Neuron (in vitro differentiated cells): Measurements from ENCODE around the gene EPHB2.
"Not testable (repeated sequence)": the region's sequence is repeated elsewhere in the genome, so short reads cannot be mapped to it uniquely, and the experiment has no call there.

ENCODE experiments used
- H2AFZ ChIP-seq: one replicate; pipeline ENCODE4 v1.6.1; 2013; ENCODE audit warnings: low read depth, mild to moderate bottlenecking, inconsistent platforms, low read length, moderate library complexity
- H3K27me3 ChIP-seq: one replicate; pipeline ENCODE4 v1.6.1; 2013; ENCODE audit warnings: low read length; ENCODE audit not compliant: insufficient read depth
- H3K36me3 ChIP-seq: one replicate; pipeline ENCODE4 v1.6.1; 2013; ENCODE audit warnings: low read length; ENCODE audit not compliant: insufficient read depth
- H3K4me1 ChIP-seq: one replicate; pipeline ENCODE4 v1.6.1; 2013; ENCODE audit warnings: low read length; ENCODE audit not compliant: insufficient read depth
- H3K4me3 ChIP-seq: 2 replicates; pipeline ENCODE4 v1.5.1; 2013; ENCODE audit warnings: mild to moderate bottlenecking, low read length, moderate library complexity
- H3K9me3 ChIP-seq: one replicate; pipeline ENCODE4 v1.6.1; 2013; ENCODE audit warnings: low read length

EPHB2 gene

DNA sequence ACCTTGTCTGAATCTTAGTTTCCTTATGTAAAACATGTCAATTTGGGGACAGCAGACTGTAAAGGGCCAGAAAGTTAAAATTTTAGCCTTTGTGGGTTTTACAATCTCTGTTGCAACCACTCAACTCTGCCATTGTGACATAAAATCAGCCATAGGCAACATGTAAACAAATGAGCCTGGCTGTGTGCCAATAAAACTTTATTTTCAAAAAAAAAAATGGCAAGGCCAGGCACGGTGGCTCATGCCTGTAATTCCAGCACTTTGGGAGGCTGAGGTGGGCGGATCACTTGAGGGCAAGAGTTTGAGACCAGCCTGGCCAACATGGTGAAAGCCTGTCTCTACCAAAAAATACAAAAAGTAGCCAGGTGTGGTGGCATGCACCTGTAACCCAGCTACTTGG, 123.8 kb downstream of the EPHB2 start:
- H3K4me1 ChIP-seq: peaks cover 33% of the 10 kb centered on the region
- H3K36me3 ChIP-seq, H3K4me3 ChIP-seq, H3K27me3 ChIP-seq, H2AFZ ChIP-seq, H3K9me3 ChIP-seq: not testable (repeated sequence)

DNA sequence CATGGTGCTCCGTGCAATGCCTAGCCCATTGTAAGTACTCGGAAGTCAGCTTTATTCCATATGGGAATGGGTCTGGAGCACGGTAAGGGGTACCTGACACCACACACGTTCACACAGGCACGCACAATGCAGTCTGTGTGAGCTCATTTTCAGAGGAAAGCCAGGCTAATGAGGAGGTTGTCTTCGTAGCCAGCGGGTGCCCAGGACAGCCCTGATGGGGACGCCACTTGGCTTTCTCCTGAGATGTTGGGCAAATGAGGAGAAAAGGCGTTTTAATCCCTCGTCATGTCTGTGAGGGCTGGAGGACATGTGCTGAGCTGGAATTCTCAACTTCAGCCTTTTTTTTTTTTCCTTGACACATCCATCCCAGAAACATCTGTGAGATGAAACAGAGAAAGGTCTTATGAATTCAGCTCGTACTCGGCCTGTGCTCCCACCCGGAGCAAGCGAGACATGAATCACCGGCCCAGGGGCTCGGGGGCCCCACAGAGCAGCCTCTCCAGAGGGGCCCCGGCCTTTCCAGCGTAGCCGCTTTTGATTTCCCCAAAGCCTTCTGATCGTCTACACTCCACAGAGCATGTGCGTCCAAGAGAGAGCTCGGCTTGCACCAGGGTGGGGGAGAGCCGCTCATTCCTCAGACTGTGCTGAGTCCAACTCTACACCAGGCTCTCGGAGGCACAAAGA, 125.1 kb downstream of the EPHB2 start:
- Histone ChIP-seq H3K4me1 (peaks cover 29% of the 10 kb centered on the region), H3K27me3 (no peaks in the 10 kb centered on the region), H3K9me3 (no peaks in the 10 kb centered on the region), H2AFZ (no peak overlapping the region), H3K4me3 (no peak overlapping the region), H3K36me3 (no peaks in the 10 kb centered on the region)

- H3K9me3 ChIP-seq: no peaks in the 10 kb centered on the region
- no peaks in the 10 kb centered on the region for H3K27me3 ChIP-seq
- no peak overlapping the region for H3K4me3 ChIP-seq
- H2AFZ ChIP-seq: no peak overlapping the region
- H3K36me3 ChIP-seq: no peaks in the 10 kb centered on the region
- H3K4me1 ChIP-seq: peaks cover 35% of the 10 kb centered on the region
Observed at GRCh38 chr1:22836850-22837249, 126.2 kb downstream of the EPHB2 start.

GRCh38 chr1:22837332-22837731, 126.7 kb downstream of the EPHB2 start:
- H2AFZ ChIP-seq: no peak overlapping the region
- H3K36me3 ChIP-seq: no peaks in the 10 kb centered on the region
- peaks cover 35% of the 10 kb centered on the region for H3K4me1 ChIP-seq
- no peak overlapping the region for H3K4me3 ChIP-seq
- no peaks in the 10 kb centered on the region for H3K27me3 ChIP-seq
- no peaks in the 10 kb centered on the region for H3K9me3 ChIP-seq

GRCh38 chr1:22838965-22839364, 128.3 kb downstream of the EPHB2 start:
- peaks cover 35% of the 10 kb centered on the region for H3K4me1 ChIP-seq
- H3K36me3 ChIP-seq: no peaks in the 10 kb centered on the region
- H3K4me3 ChIP-seq: no peak overlapping the region
- no peaks in the 10 kb centered on the region for H3K27me3 ChIP-seq
- H2AFZ ChIP-seq: no peak overlapping the region
- no peaks in the 10 kb centered on the region for H3K9me3 ChIP-seq

GRCh38 chr1:22839806-22840205, 129.2 kb downstream of the EPHB2 start:
- Histone ChIP-seq H3K9me3 (no peaks in the 10 kb centered on the region), H3K4me3 (no peak overlapping the region), H3K27me3 (no peaks in the 10 kb centered on the region), H3K36me3 (no peaks in the 10 kb centered on the region), H2AFZ (no peak overlapping the region), H3K4me1 (peaks cover 35% of the 10 kb centered on the region)

DNA sequence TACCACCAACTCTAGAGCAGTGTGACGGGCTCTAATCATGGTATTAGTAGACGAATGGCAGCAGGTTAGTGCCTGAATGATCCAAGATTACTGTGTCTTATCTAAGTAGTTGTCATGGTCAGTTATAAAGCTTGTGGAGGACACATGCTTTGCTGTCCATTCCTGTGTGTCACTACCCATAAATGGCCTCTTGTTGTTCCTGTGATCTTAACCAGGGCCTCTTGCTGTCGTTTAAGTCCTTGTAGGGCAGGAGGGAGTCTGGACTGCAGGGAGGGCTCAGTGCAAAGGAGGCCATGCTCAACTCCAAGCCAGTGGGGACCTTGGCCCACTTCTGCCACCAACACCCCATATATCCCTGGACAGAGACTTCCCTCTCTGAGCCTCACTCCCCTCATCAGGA, 130.5 kb downstream of the EPHB2 start:
- Histone ChIP-seq H3K36me3 (no peaks in the 10 kb centered on the region), H3K27me3 (no peaks in the 10 kb centered on the region), H3K4me1 (peaks cover 23% of the 10 kb centered on the region), H3K9me3 (no peaks in the 10 kb centered on the region), H3K4me3 (no peak overlapping the region), H2AFZ (no peak overlapping the region)

- Histone ChIP-seq H3K27me3 (no peaks in the 10 kb centered on the region), H2AFZ (no peak overlapping the region), H3K4me1 (peaks cover 16% of the 10 kb centered on the region), H3K9me3 (no peaks in the 10 kb centered on the region), H3K36me3 (peaks cover 3% of the 10 kb centered on the region), H3K4me3 (no peak overlapping the region)
Observed at GRCh38 chr1:22841860-22842281, 131.2 kb downstream of the EPHB2 start.

GRCh38 chr1:22843441-22844183, 133.0 kb downstream of the EPHB2 start:
- H3K36me3 ChIP-seq, H3K4me1 ChIP-seq, H2AFZ ChIP-seq, H3K4me3 ChIP-seq, H3K9me3 ChIP-seq, H3K27me3 ChIP-seq: not testable (repeated sequence)

GRCh38 chr1:22844621-22845020, 134.0 kb downstream of the EPHB2 start:
- no peaks in the 10 kb centered on the region for H3K27me3 ChIP-seq
- H3K9me3 ChIP-seq: peaks cover 7% of the 10 kb centered on the region
- no peak overlapping the region for H2AFZ ChIP-seq
- peaks cover 8% of the 10 kb centered on the region for H3K36me3 ChIP-seq
- H3K4me3 ChIP-seq: no peak overlapping the region
- peaks cover 6% of the 10 kb centered on the region for H3K4me1 ChIP-seq

GRCh38 chr1:22845398-22845935, 134.8 kb downstream of the EPHB2 start:
- peaks cover 6% of the 10 kb centered on the region for H3K4me1 ChIP-seq
- H3K4me3 ChIP-seq: no peak overlapping the region
- H3K9me3 ChIP-seq: peaks cover 7% of the 10 kb centered on the region
- H2AFZ ChIP-seq: no peak overlapping the region
- no peaks in the 10 kb centered on the region for H3K27me3 ChIP-seq
- H3K36me3 ChIP-seq: peaks cover 8% of the 10 kb centered on the region

DNA sequence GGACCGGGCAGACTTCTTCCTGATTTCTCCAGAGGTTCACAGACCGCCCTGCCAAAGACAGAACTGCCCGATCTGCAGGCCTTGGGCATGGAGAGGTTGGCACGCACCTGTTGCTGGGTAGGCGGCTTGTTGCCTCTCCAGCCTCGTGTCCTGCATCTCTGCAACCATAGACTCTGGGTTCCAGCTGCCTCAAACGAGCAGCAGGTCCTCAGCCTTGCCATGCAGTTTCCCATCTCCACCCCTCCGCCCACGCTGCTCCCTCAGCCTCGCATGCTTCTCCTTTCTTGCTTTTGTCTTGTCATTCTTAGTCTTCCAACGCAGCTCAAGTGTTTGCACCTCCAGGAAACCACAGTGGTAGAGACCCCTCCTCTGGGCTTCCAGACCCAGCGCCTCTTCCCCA, 135.8 kb downstream of the EPHB2 start:
- peaks cover 7% of the 10 kb centered on the region for H3K9me3 ChIP-seq
- no peak overlapping the region for H3K4me3 ChIP-seq
- peaks cover 8% of the 10 kb centered on the region for H3K36me3 ChIP-seq
- H2AFZ ChIP-seq: no peak overlapping the region
- H3K27me3 ChIP-seq: no peaks in the 10 kb centered on the region
- peaks cover 4% of the 10 kb centered on the region for H3K4me1 ChIP-seq

DNA sequence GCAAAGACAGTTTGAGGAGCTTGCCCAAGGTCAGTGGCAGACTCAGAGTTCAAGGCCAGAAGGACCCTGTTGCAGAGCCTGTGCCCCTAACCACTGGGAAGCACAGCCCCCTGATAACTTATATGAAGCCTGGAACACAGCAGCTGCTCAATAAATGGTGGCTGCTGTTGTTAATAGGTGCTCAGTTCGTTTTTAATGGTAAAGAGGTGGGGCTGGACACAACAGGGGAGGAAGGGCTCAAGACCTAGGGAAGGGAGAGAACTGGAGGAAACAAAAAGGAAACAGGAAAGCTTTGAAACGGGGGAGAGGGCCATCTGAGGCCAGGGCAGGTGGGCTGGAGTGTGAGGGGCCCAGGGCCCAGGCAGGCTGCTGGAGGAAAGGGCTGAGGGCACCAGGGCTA, 136.6 kb downstream of the EPHB2 start:
- no peaks in the 10 kb centered on the region for H3K4me1 ChIP-seq
- peaks cover 7% of the 10 kb centered on the region for H3K9me3 ChIP-seq
- H3K36me3 ChIP-seq: peaks cover 8% of the 10 kb centered on the region
- H2AFZ ChIP-seq: no peak overlapping the region
- no peak overlapping the region for H3K4me3 ChIP-seq
- H3K27me3 ChIP-seq: no peaks in the 10 kb centered on the region
